Left colon (tissue), 2 donors: Measurements from ENCODE around the gene CTAGE9. TPM values are rescaled to one million over a fixed set of nuclear protein-coding genes. Genes with fewer than 3 reads are reported as not detected.

ENCODE experiments used
- ATAC-seq: fragments of 200-7000 bp; cut with Tn5 transposase; one replicate; pipeline ENCODE4 v1.9.1; 2020; ENCODE audit warnings: mild to moderate bottlenecking, moderate library complexity
- DNase-seq, 2 donors: peaks; one replicate each; pipeline ENCODE4 v3.0.0-alpha.2; 2020
- intact Hi-C, 2 donors: fragments of 100-400 bp; cut with DNase I in 1 of 2; cut with micrococcal nuclease in 1 of 2; formaldehyde crosslinking; loops; one replicate each; pipeline versions ENCODE4 v1.11.2 to v1.14.0; 2022; cut with DNase I, micrococcal nuclease
- total RNA-seq, 2 donors: library from RNA; stranded (reverse); fragmentation: NEBNext Ultra II Directional; extraction: Animal tissue kit (Norgen Biotek cat#: 25700); gene quantifications; one replicate each; pipeline ENCODE4 v1.2.1, GENCODE V29; 2021
- donor health status: DM: no; HTN: no; CAD: no.
- donor health status: DM: yes; HTN: yes; CAD: no.

Gene CTAGE9
- total RNA-seq, 2 donors from 2014 or later, result not detected

GRCh38 chr6:131682442-131682841 is 28.4 kb downstream of the CTAGE9 start:
- ATAC-seq (no peak), DNase-seq (no peak)
- intact Hi-C loops, result no loop called here

- DNase-seq, result no peak
- no peak for ATAC-seq
- intact Hi-C loops, result no loop called here
Measured at GRCh38 chr6:131681585-131681984, 29.2 kb downstream of the CTAGE9 start.

- ATAC-seq, result no peak
- intact Hi-C loops, result no loop called here
- no peak for DNase-seq
Measured at GRCh38 chr6:131680868-131681267, 29.9 kb downstream of the CTAGE9 start.

- intact Hi-C loops, result no loop called here
- no peak for ATAC-seq
Measured at GRCh38 chr6:131678442-131678841, 32.4 kb downstream of the CTAGE9 start.

GRCh38 chr6:131673184-131673583 is 37.6 kb downstream of the CTAGE9 start:
- ATAC-seq (no peak), DNase-seq (no peak)
- intact Hi-C loops, result no loop called here

More at GRCh38 chr6:131678442-131678841, 32.4 kb downstream of the CTAGE9 start:
- DNase-seq, result no peak

- DNase-seq, result no peak
- intact Hi-C loops, result no loop called here
- no peak for ATAC-seq
Measured at GRCh38 chr6:131669891-131670290, 40.9 kb downstream of the CTAGE9 start.

GRCh38 chr6:131663578-131664165 is 47.1 kb downstream of the CTAGE9 start:
- no peak for DNase-seq
- intact Hi-C loops, result no loop called here
- ATAC-seq, result no peak

- ATAC-seq, result peak; percentile 57
- intact Hi-C loops, result no loop called here
Measured at GRCh38 chr6:131660195-131660594, 50.6 kb downstream of the CTAGE9 start.

More at GRCh38 chr6:131660195-131660594, 50.6 kb downstream of the CTAGE9 start:
- no peak for DNase-seq

Other genes with a start within 250 kb of the CTAGE9 start
- gene ARG1, start 137.8 kb downstream of the CTAGE9 start, total RNA-seq, result under 1 TPM in 1 of 2 donors, not detected in 1; 0.28 TPM
- gene MED23, start 82.8 kb downstream of the CTAGE9 start, total RNA-seq, result 10 to 100 TPM; 26.5 to 29.5 TPM
- gene ENPP3, start 73.7 kb downstream of the CTAGE9 start, total RNA-seq, result 10 to 100 TPM; 16.6 to 21.2 TPM
- gene OR2A4, start 9.6 kb downstream of the CTAGE9 start, total RNA-seq, result under 1 TPM in 1 of 2 donors, not detected in 1; 0.31 TPM
- gene ENPP1, start 97.0 kb upstream of the CTAGE9 start, total RNA-seq, result 10 to 100 TPM; 15.8 to 19.9 TPM
- gene CCN2, start 240.4 kb upstream of the CTAGE9 start, total RNA-seq, result 10 to 100 TPM; 34.4 to 37.8 TPM